HG03045 (cell line): ENCODE measurements around the gene MYH11.

ENCODE experiments used
- ATAC-seq: cut with Tn5 transposase; IDR thresholded peaks from one replicate; pipeline ENCODE4 v1.9.1; 2021; ENCODE audit warnings: mild to moderate bottlenecking, moderate library complexity; ENCODE audit not compliant: unreplicated experiment

Gene MYH11

GRCh38 chr16:15779664-15780351, 77.0 kb downstream of the MYH11 start:
- no peak for ATAC-seq

DNA sequence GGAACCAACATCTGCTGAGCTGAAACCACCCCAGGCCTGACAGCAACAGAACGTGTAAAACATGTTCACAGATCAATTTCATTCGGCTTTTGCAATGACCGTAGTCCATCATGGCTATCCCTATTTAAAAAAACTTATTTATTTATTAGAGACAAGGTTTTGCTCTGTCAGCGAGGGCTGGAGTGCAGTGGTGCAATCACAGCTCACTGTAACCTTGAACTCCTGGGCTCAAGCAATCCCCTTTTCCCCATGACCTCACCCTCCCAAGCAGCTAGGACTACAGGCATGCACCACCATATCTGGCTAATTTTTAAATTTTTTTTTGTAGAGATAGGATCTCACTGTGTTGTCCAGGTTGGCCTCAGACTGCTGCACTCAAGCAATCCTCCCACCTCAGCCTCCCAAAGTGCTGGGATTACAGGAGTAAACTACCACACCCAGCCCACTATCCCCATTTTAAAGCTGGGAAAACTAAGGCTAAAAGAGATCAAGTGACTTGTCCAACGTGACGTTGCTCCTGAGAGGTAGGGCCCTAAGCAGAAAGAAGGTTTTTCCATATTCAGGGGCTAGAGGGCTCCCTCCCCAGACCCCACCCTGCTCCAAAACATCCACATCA, 77.7 kb downstream of the MYH11 start:
- no peak for ATAC-seq

DNA sequence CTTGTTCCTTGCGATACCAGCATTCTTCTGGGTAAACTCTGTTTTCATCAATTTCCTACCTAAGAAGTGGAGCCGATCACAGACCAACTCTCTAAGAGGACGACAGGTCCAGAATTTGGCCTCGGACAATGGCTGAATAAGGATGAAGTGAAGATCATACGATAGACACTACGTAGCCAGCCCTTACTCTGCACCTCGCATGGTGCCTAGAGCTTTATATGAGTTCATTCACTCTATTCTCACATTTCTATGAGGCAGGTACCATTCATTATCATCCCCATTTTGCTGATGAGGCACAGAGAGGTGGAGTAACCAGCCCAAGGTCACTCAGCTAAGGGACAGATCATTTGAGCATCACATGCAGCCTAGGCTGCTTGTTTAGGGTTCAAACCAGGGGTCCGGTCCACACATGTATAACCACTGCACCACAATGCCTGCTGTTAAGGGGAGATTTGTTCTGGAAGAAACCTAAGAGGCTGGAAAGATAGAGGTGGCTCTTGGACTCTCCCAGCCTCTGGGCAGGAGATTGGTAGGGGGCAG, 78.6 kb downstream of the MYH11 start:
- ATAC-seq: no peak

DNA sequence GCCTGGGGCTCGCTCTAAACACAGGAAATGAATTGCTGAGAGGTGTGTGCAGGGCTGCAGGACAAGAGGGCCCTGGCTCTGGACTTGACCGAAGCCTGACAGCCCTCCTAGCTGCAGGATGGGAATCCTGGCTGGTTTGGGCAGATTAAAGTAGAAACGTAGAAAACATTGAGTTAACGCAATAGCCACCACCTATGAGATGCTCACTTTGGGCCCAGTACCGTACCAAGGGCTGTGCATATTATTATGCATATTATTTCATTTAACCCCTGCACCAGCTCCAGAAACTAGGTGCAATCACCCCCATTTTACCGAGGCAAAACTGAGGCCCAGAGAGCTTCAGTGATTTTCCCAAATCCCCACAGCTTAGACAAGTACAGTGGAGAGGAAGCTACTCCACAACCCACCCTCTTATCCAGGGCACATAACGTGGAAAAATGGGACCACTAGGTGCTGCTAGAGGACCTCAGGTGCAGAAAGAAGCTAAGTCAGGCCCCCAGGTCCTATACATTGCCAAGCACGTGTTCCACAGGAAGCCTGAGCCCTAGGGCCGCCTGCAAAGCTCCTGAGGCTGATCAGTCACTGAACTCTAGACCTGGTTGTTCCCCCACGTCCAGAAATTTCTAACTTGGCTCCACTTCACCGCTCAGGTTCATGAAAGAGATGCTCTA, 79.2 kb downstream of the MYH11 start:
- ATAC-seq: no peak

DNA sequence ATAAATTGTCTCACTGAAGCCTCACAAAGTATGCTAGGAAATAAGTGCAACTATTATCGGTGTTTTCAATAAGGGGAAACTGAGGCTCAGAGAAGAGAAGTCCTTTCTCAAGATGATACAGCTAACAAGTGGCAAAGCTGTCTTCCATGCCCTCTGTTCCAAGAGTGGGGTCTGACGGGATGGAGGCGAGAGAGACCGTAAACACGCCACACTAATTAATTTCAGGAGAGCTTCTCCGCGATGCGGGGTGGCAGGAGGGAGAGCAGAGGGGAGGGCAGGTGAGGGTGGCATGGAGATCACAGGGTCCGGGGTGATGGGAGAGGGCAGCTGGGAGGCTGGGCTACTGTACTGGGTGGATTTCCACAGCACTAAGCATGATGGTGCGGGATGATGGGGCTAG, 80.3 kb downstream of the MYH11 start:
- ATAC-seq: no peak

DNA sequence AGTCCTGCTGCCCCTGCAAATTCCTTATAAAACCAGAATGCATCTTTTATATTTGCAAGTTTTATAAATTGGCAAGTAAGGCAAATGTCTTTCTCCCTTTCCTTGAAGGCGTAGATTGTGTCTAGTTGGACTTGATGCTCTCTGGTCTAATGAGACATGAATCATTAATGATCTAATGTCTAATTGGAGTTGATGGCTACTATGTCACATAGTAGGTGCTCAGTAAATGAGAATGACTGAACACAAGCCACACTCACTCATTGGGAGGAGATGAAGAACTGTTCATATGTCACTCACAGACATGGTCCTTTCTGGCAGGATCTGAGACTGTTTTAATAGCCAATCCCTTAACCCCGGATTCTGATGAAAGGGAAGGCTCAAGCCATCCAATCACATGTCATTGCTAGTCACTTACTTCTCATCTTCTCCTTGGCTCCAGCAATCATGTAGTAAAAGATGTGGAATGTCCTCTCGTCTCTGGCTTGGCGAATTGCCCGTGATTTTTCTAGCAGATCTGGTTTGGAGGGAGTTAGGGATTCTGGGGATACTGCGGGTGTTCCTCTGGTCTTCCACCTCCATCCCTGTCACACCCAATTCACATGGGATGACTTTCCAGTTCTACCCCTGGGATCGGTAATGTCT, 81.0 kb downstream of the MYH11 start:
- ATAC-seq: no peak

DNA sequence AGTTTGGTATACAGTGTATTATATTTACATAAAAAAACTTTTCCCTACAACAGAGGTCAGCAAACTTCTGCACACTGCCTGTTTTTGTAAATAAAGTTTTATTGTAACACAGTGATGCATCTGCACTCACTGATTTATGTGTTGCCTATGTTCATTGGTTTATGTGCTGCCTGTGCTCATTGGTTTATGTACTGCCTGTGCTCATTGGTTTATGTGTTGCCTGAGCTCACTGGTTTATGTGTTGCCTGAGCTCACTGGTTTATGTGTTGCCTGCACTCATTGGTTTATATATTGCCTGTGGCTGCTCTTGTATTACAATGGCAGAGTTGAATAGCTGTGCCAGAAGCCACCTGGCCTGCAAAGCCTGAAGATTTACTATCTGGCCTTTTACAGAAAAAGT, 81.6 kb downstream of the MYH11 start:
- no peak for ATAC-seq

GRCh38 chr16:15773968-15774367, 82.9 kb downstream of the MYH11 start:
- ATAC-seq: no peak

GRCh38 chr16:15772579-15773293, 84.1 kb downstream of the MYH11 start:
- ATAC-seq: no peak

- no peak for ATAC-seq
These were observed 85.1 kb downstream of the MYH11 start for GRCh38 chr16:15771694-15772093.

GRCh38 chr16:15770512-15770911, 86.3 kb downstream of the MYH11 start:
- ATAC-seq: no peak

- no peak for ATAC-seq
These were observed 86.7 kb downstream of the MYH11 start for GRCh38 chr16:15770107-15770506.

DNA sequence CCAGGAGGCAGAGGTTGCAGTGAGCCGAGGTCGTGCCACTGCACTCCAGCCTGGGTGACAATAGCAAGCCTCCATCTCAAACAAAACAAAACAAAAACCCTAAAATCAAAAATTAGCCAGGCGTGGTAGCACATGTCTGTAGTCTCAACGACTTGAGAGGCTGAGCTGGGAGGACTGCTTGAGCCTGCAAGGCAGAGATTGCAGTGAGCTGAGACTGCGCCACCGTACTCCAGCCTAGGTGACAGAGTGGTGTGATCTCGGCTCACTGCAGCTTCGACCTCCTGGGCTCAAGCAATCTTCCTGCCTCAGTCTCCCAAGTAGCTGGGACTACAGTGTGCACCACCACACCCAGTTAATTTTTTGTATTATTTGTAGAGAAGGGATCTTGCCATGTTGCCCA, 87.6 kb downstream of the MYH11 start:
- no peak for ATAC-seq

GRCh38 chr16:15768201-15768600, 88.6 kb downstream of the MYH11 start:
- no peak for ATAC-seq

DNA sequence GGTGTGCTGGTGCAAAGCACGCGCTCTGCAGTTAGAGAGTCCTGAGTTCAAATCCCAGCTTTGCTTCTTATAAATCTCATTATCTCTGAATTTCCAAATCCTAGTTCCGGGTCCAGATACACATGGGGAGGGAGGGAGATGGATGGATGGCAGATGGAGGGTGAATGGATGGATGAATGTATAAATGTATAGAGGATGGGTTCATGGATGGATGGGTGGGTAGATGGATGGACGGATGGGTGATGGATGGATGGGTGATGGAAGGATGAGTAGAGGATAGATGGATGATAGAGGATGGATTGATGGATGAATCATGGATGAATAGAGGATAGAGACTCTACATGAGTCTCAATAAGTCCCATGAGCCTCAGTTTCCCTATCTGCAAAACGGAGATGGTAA, 89.9 kb downstream of the MYH11 start:
- ATAC-seq: no peak

DNA sequence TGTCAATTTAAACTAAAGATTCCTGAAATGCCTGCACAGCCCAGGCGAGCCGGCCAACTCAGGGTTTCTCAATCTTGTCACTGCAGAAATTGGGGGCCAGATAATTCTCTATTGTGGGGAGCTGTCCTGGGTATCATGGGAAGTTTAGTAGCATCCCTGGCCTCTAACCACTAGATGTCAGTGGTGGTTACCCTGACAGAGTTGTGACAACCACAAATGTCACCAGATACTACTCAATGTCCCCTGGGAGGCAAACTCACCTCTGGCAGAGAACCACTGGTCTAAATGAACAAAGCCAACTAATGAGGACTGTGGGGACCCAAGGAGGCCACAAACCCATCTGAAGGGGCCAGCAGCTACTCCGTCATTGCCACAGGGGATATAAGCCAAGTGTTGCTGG, 90.9 kb downstream of the MYH11 start:
- ATAC-seq: no peak

DNA sequence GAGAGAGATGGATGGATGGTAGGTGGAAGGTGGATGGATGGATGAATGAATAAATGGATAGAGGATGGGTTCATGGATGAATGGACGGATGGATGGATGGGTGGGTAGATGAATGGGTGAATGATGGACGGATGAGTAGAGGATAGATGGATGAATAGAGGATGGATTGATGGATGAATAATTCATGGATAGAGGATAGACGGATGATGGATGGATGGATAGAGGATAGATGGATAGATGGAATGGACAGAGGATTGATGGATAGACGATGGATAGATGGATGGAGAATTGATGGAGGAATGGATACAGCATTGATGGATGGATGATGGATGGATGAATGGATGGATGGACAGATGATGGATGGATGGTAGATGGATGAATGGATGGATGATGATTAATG, 91.7 kb downstream of the MYH11 start:
- no peak for ATAC-seq

- ATAC-seq: no peak
These were observed 92.7 kb downstream of the MYH11 start for GRCh38 chr16:15764112-15764511.

GRCh38 chr16:15760129-15760528, 96.7 kb downstream of the MYH11 start:
- ATAC-seq: no peak

GRCh38 chr16:15759070-15759469, 97.8 kb downstream of the MYH11 start:
- no peak for ATAC-seq
